GM12878 (cell line): ENCODE results near the gene KDM4C. TPM values are rescaled to one million over a fixed set of nuclear protein-coding genes. Genes with fewer than 3 reads are reported as not detected.

Source experiments
- ATAC-seq: fragments of 200-7000 bp; cut with Tn5 transposase; 3 replicates; pipeline ENCODE4 v1.9.1; 2020; ENCODE audit warnings: mild to moderate bottlenecking, moderate library complexity
- BruUV-seq: library from RNA; stranded (reverse); fragments of 400-500 nt; replicated peaks from 2 replicates; lab custom pipeline; 2021; lab: Mats Ljungman, UMichigan
- CTCF ChIA-PET: fragments of 300-600 bp; sonication (Branson Sonifier 250); formaldehyde crosslinking; extraction: SDS; loops from one replicate; lab custom pipeline; 2021; ENCODE audit warnings: inconsistent platforms; lab: Yijun Ruan, JAX
- POLR2A ChIA-PET: fragments of 350-600 bp; formaldehyde crosslinking; extraction: SDS; loops from one replicate; lab custom pipeline; 2021; ENCODE audit warnings: inconsistent platforms; lab: Charles Lee
- RAD21 ChIA-PET: fragments of 300-600 bp; sonication (Branson Sonifier 250); formaldehyde crosslinking; loops from one replicate; lab custom pipeline; 2023; ENCODE audit warnings: antibody characterized with exemption; ENCODE audit not compliant: unreplicated experiment; lab: Charles Lee
- SMC1A ChIA-PET: fragments of 300-600 bp; sonication (Branson Sonifier 250); formaldehyde crosslinking; loops from one replicate; lab custom pipeline; 2023; ENCODE audit not compliant: unreplicated experiment, uncharacterized antibody; lab: Charles Lee
- DNase-seq: peaks from one replicate; pipeline ENCODE4 v3.0.0-alpha.2; 2011; ENCODE audit warnings: low read depth, low spot score
- FAIRE-seq: peaks from 3 replicates; lab custom pipeline; 2011; peaks lifted over from hg19 to GRCh38; lab: Jason Lieb, UNC
- H2AFZ ChIP-seq: 2 replicates; pipeline ENCODE4 v1.6.0; 2011; ENCODE audit warnings: low read depth, low read length, control low read depth; ENCODE audit not compliant: control insufficient read depth
- H3K27ac ChIP-seq: 2 replicates; pipeline ENCODE4 v1.5.1; 2011; ENCODE audit warnings: control low read depth; ENCODE audit not compliant: control insufficient read depth, insufficient read depth
- H3K27me3 ChIP-seq, 2 experiments: replicated peaks in 1 of 2; 2 replicates each; pipeline versions ENCODE4 v1.6.0 to v1.6.1; 2011; ENCODE audit warnings: low read length in 1 of 2; ENCODE audit not compliant: control insufficient read depth in 2 of 2, insufficient read depth in 2 of 2
- H3K36me3 ChIP-seq, 2 experiments: 2 replicates each; pipeline ENCODE4 v1.5.1; 2011; ENCODE audit warnings: low read length in 1 of 2; ENCODE audit not compliant: control insufficient read depth in 2 of 2, insufficient read depth in 2 of 2
- H3K4me1 ChIP-seq: 2 replicates; pipeline ENCODE4 v1.6.1; 2011; ENCODE audit warnings: mild to moderate bottlenecking, low read length, moderate library complexity, mixed read lengths; ENCODE audit not compliant: control insufficient read depth, insufficient read depth
- H3K4me2 ChIP-seq: 2 replicates; pipeline ENCODE4 v1.6.0; 2011; ENCODE audit warnings: control low read depth; ENCODE audit not compliant: control insufficient read depth, insufficient read depth
- H3K4me3 ChIP-seq: fragments of 200-600 bp; sonication (generic); 2 replicates; pipeline ENCODE4 v1.5.1; 2016
- H3K79me2 ChIP-seq: 2 replicates; pipeline ENCODE4 v1.6.0; 2011; ENCODE audit warnings: low read length; ENCODE audit not compliant: control insufficient read depth, insufficient read depth
- H3K9ac ChIP-seq: 2 replicates; pipeline ENCODE4 v1.8.0; 2011; ENCODE audit warnings: low read length, control low read depth, mixed read lengths; ENCODE audit not compliant: control insufficient read depth, insufficient read depth
- H3K9me3 ChIP-seq: replicated peaks from 3 replicates; pipeline ENCODE4 v1.5.1; 2011; ENCODE audit warnings: mild to moderate bottlenecking, low read length; ENCODE audit not compliant: control insufficient read depth, insufficient read depth
- H4K20me1 ChIP-seq: 2 replicates; pipeline ENCODE4 v1.6.0; 2011; ENCODE audit not compliant: control insufficient read depth, insufficient read depth
- CREM ChIP-seq: IDR thresholded peaks from 2 replicates; pipeline ENCODE4 v1.6.1; 2014; ENCODE audit warnings: antibody characterized with exemption, low read depth
- HDAC6 ChIP-seq: fragments of 200-600 bp; sonication (generic); IDR thresholded peaks from one replicate; pipeline ENCODE4 v1.8.0; 2017; ENCODE audit warnings: antibody characterized with exemption; ENCODE audit not compliant: unreplicated experiment
- HDGF ChIP-seq: fragments of 450-650 bp; IDR thresholded peaks from 2 replicates; pipeline ENCODE4 v1.6.1; 2016; ENCODE audit warnings: antibody characterized with exemption
- HSF1 ChIP-seq: fragments of 150-350 bp; IDR thresholded peaks from 2 replicates; pipeline ENCODE4 v1.6.1; 2014; ENCODE audit warnings: mild to moderate bottlenecking, low read depth, low read length
- JUND ChIP-seq: IDR thresholded peaks from 2 replicates; pipeline ENCODE4 v1.6.1; 2012; ENCODE audit warnings: low read depth, mild to moderate bottlenecking, low read length, improper control_type of control experiment, moderate library complexity
- MYB ChIP-seq: fragments of 150-350 bp; IDR thresholded peaks from 2 replicates; pipeline ENCODE4 v1.6.1; 2014; ENCODE audit warnings: mild to moderate bottlenecking, low read depth, low read length, borderline replicate concordance
- PML ChIP-seq: IDR thresholded peaks from 2 replicates; pipeline ENCODE4 v1.6.1; 2012; ENCODE audit warnings: low read length, inconsistent platforms
- POLR2A ChIP-seq: IDR thresholded peaks from 2 replicates; pipeline ENCODE4 v1.6.1; 2011; ENCODE audit warnings: low read depth, mild to moderate bottlenecking, low read length
- RAD51 ChIP-seq: fragments of 450-650 bp; IDR thresholded peaks from 2 replicates; pipeline ENCODE4 v1.6.1; 2016; ENCODE audit warnings: moderate library complexity, mild to moderate bottlenecking, inconsistent platforms
- SMAD1 ChIP-seq: fragments of 450-650 bp; IDR thresholded peaks from 2 replicates; pipeline ENCODE4 v1.6.1; 2018; ENCODE audit warnings: mild to moderate bottlenecking, low read depth; ENCODE audit not compliant: partially characterized antibody
- SMAD5 ChIP-seq: IDR thresholded peaks from 2 replicates; pipeline ENCODE4 v1.6.1; 2016; ENCODE audit warnings: antibody characterized with exemption, low read depth
- USF1 ChIP-seq: IDR thresholded peaks from 2 replicates; pipeline ENCODE4 v1.6.1; 2011; ENCODE audit warnings: borderline replicate concordance, low read depth, mild to moderate bottlenecking, moderate library complexity, mixed read lengths, low read length; ENCODE audit not compliant: insufficient read depth; ENCODE audit errors: extremely low read length
- WRNIP1 ChIP-seq: IDR thresholded peaks from 2 replicates; pipeline ENCODE4 v1.6.1; 2011; ENCODE audit warnings: low read depth, low read length, improper control_type of control experiment, borderline replicate concordance
- ZNF24 ChIP-seq: fragments of 450-650 bp; IDR thresholded peaks from 2 replicates; pipeline ENCODE4 v1.6.1; 2017; ENCODE audit warnings: antibody characterized with exemption, mild to moderate bottlenecking
- WGBS: methylation state at CpG from one replicate; pipeline ENCODE4 v1.1.6; 2016; ENCODE audit warnings: low lambda C conversion rate; ENCODE audit not compliant: insufficient replicate concordance, insufficient coverage; ENCODE audit errors: missing lambda C conversion rate; 5-methylcytosine and 5-hydroxymethylcytosine counted together
- in situ Hi-C: fragments of 300-500 bp; cut with MboI; formaldehyde crosslinking; loops from 9 replicates; pipeline ENCODE4 v1.14.3; 2018; ENCODE audit warnings: mixed read lengths
- intact Hi-C: fragments of 100-400 bp; cut with micrococcal nuclease; formaldehyde crosslinking; loops from one replicate; pipeline ENCODE4 v1.14.2; 2022; ENCODE audit not compliant: unreplicated experiment
- polyA plus RNA-seq, 11 experiments: library from polyadenylated mRNA; depleted of rRNA in 4 of 11; unstranded in 6 of 11; stranded (reverse) in 5 of 11; fragments of >200 nt; fragmentation: Nextera tagmentation in 4 of 11; fragmentation: Illumina TruSeq in 1 of 11; extraction: Ambion mirVana in 4 of 11; extraction: Trizol in 1 of 11; gene quantifications; 1 replicate in 1 of 11; 2 replicates in 10 of 11; pipeline versions ENCODE4 v1.2.1 to v1.2.3, GENCODE V29; 2011 to 2016; ENCODE audit warnings: inconsistent platforms in 2 of 11, missing spikeins in 2 of 11, low read depth in 1 of 11
- total RNA-seq, 4 experiments: library from RNA; depleted of rRNA in 3 of 4; stranded (reverse); fragments of >200 nt in 3 of 4; fragmentation: Illumina TruSeq in 1 of 4; extraction: Trizol in 1 of 4; gene quantifications; 2 replicates each; pipeline versions ENCODE4 v1.2.1 to v1.2.3, GENCODE V29; 2013 to 2021
- TF ChIP-seq, protein P1 (sequence below): fragments of 450-650 bp; IDR thresholded peaks from 2 replicates; pipeline ENCODE4 v1.6.1; 2016; ENCODE audit warnings: mild to moderate bottlenecking

Gene KDM4C
- total and polyA plus RNA-seq, 10 of the 15 experiments (the other 5 are each of a cell fraction or from before 2014, with no cell fraction given): 6.8 to 41.2 (median 20.1) TPM

DNA sequence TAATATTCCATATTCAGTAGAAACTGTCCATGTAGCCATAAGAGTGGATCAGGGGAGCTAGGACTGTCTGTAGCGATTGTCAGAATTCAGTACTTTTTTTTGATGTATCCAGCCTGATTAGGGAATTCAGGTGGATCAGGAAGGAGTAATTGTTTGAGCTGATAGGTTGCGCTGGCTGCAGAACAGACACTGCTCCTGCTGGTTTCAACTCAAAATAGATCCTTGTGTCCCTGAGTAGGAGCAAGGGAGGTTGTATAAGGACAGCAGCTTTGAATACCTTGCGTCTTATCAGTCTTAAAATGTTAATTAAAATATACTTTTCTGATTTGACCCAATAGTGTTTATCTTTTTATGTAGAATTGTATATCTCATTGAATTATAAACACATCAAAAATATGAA is 229.6 kb downstream of the KDM4C start:
- Histone ChIP-seq H3K36me3 (peaks cover 3 to 24% of the 10 kb centered on the region in 2 experiments), H3K4me1 (no peaks in the 10 kb centered on the region), H3K79me2 (no peaks in the 10 kb centered on the region), H3K9ac (no peak overlapping the region), H3K4me2 (no peak overlapping the region), H4K20me1 (no peaks in the 10 kb centered on the region), H3K27me3 (no peaks in the 10 kb centered on the region), H3K9me3 (no peaks in the 10 kb centered on the region), H3K4me3 (no peak overlapping the region), H2AFZ (no peak overlapping the region), H3K27ac (no peak overlapping the region)
- no peak for ATAC-seq
- ChIA-PET POLR2A (no interaction called here), SMC1A (no interaction called here), CTCF (interaction anchor here (1.4 to 1.6 kb wide), 3 partner anchors 43 to 160 kb away, joined by 3 read pairs; no protein-coding TSS in a partner anchor), RAD21 (no interaction called here)
- no peak for DNase-seq
- in situ Hi-C loops: no loop called here
- intact Hi-C loops: no loop called here
- no peak for FAIRE-seq
- no TSS peak for BruUV-seq
- WGBS: 85% methylated on average over 3 of the region's 3 CpGs
- no peak for TF ChIP-seq HDAC6
- no peak for TF ChIP-seq ZNF24
- TF ChIP-seq SMAD1: no peak
- TF ChIP-seq HSF1: no peak
- TF ChIP-seq JUND: no peak
- TF ChIP-seq, protein P1, sequence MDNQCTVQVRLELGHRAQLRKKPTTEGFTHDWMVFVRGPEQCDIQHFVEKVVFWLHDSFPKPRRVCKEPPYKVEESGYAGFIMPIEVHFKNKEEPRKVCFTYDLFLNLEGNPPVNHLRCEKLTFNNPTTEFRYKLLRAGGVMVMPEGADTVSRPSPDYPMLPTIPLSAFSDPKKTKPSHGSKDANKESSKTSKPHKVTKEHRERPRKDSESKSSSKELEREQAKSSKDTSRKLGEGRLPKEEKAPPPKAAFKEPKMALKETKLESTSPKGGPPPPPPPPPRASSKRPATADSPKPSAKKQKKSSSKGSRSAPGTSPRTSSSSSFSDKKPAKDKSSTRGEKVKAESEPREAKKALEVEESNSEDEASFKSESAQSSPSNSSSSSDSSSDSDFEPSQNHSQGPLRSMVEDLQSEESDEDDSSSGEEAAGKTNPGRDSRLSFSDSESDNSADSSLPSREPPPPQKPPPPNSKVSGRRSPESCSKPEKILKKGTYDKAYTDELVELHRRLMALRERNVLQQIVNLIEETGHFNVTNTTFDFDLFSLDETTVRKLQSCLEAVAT: no peak
- no peak for TF ChIP-seq HDGF
- no peak for TF ChIP-seq SMAD5
- no peak for TF ChIP-seq WRNIP1
- TF ChIP-seq USF1: no peak
- TF ChIP-seq PML: no peak
- no peak for TF ChIP-seq RAD51
- TF ChIP-seq POLR2A: no peak
- no peak for TF ChIP-seq MYB
- TF ChIP-seq CREM: no peak
